ENCODE data around the gene MCF2L. TPM values are rescaled to one million over a fixed set of nuclear protein-coding genes. Genes with fewer than 3 reads are reported as not detected.
"Not testable (repeated sequence)": the region's sequence is repeated elsewhere in the genome, so short reads cannot be mapped to it uniquely, and the experiment has no call there.

MCF2L gene
- polyA plus RNA-seq, 5 donors = 22.2 to 33.9 (median 29.1) TPM

DNA sequence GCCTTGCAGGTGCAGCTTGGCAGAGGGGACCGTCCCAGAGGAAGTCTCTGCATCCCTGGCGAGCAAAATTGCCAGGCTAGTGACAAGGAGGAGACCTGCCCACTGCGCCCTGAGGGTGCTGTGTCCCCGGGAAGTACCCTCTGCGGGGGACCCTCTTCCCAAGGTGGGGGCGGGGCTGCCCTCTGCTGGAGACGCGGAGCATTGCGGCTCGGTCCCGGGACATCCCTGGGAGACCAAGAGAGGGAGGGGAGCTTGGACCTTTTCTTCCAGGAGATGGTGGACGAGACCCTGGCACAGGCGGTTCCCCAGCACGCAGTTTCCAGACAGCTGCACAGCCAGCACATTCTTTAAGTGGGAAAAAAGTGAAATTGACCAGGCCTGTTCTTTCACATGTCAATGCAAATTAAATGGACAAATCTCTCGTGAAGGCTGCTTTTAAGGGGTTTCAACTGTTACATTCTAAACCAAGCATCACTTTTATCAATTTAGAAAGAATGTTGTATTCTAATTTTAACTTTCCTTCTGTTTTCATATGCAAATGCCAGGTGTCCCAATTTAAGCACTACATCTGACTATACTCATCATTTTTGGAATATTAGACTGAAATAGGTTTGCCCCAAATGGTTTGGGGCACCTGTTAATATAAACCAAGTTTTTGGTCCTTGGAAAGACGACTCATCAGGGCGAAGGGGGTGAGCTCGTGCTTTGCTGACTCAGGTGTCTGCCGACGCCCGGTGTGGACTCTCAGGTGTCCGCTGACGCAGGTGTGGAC, 60.7 kb downstream of the MCF2L start:
- DNase-seq = no peak

DNA sequence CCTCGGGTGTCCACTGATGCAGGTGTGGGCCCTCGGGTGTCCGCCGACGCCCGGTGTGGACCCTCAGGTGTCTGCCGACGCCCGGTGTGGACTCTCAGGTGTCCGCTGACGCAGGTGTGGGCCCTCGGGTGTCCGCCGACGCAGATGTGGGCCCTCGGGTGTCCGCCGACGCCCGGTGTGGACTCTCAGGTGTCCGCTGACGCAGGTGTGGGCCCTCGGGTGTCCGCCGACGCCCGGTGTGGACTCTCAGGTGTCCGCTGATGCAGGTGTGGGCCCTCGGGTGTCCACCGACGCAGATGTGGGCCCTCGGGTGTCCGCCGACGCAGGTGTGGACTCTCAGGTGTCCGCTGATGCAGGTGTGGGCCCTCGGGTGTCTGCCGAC, 61.2 kb downstream of the MCF2L start:
- DNase-seq = not testable (repeated sequence)

- DNase-seq = no peak
Observed at GRCh38 chr13:113031465-113031864, 62.5 kb downstream of the MCF2L start.

GRCh38 chr13:113032291-113032690, 63.3 kb downstream of the MCF2L start:
- DNase-seq = no peak

DNA sequence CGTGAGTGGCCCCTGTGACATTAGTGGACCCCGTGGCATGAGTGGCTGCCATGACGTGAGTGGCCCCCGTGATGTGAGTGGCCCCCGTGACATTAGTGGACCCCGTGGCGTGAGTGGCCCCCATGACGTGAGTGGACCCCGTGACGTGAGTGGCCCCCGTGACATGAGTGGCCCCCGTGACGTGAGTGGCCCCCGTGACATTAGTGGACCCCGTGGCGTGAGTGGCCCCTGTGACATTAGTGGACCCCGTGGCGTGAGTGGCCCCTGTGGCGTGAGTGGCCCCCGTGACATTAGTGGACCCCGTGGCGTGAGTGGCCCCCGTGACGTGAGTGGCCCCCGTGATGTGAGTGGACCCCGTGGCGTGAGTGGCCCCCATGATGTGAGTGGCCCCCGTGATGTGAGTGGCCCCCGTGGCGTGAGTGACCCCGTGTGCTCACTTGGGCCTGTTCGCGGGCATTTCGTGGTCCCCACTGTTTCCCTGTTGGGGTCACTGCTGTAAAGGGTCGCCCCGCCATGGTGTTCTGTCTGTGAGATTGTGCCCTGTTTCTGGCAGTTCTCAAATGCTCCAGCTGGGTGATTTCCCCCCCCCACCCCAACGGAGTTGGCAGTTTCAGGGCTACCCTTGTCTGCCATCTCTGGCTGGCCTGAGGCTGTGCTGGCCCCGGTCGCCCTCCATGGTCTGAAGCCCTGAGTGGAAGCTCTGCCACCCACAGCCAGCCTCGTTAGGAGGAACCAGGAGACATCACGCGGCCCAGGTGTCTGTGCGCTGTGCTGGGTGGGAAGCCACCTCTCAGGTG, 64.2 kb downstream of the MCF2L start:
- DNase-seq = no peak

DNA sequence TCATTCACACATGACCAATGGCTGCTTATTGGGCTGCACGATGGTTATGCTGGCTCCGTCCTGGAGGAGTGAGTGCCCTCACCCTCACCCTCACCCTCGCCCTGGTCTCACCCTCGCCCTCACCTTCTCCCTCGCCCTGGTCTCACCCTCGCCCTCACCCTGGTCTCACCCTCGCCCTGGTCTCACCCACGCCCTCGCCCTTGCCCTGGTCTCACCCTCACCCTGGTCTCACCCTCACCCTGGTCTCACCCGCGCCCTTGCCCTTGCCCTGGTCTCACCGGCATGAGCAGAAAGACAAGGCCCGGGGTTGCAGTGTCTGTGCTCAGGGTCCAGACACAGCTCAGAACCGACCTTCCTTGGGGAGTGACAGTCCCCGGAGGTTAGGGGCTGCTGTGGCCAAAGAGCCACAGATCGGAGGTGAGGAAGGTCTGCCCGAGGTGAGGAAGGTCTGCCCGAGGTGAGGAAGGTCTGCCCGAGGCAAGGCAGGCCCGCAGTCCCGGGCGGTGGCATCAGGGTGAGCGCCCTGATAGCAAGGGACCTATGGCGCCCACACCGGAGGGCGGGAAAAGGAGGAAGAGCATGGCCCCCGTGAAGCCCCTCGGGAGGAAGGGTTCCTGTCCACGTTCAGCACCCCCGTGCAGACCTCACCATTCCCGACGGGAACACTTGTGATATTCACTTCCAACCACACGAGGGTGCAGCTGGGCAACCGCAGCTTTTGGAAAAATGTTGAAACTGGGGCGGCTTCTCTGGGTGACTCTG, 65.6 kb downstream of the MCF2L start:
- DNase-seq = peak; percentile 42 to 50

GRCh38 chr13:113035213-113035800, 66.3 kb downstream of the MCF2L start:
- DNase-seq = peak in 1 of 2 donors; percentile 18

DNA sequence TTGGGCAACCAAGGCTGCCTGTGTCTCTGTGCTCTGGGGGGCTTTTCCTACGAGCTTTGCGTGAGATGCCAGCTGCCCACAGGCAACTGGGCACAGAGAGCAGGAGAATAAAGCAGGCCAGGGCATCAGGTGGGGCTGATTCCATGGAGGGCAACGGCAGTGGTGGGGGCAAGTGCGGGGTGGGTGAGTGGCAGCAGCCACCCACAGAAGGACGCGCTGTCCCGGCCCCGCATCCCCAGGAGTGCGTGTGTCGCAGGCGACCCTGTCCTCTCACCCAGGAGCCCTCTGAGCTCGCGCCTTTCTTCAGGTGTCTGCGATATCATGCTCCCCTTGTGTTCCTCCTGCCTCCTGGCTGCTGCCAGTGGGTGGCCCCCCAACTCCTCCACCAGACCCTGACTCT, 67.4 kb downstream of the MCF2L start:
- no peak for DNase-seq

- DNase-seq = no peak
Observed at GRCh38 chr13:113040031-113040430, 71.0 kb downstream of the MCF2L start.

- no peak for DNase-seq
Observed at GRCh38 chr13:113040597-113041292, 71.7 kb downstream of the MCF2L start.

- DNase-seq = no peak
Observed at GRCh38 chr13:113041293-113041690, 72.3 kb downstream of the MCF2L start.

- no peak for DNase-seq
Observed at GRCh38 chr13:113041896-113042295, 72.9 kb downstream of the MCF2L start.

- no peak for DNase-seq
Observed at GRCh38 chr13:113042456-113042855, 73.4 kb downstream of the MCF2L start.

DNA sequence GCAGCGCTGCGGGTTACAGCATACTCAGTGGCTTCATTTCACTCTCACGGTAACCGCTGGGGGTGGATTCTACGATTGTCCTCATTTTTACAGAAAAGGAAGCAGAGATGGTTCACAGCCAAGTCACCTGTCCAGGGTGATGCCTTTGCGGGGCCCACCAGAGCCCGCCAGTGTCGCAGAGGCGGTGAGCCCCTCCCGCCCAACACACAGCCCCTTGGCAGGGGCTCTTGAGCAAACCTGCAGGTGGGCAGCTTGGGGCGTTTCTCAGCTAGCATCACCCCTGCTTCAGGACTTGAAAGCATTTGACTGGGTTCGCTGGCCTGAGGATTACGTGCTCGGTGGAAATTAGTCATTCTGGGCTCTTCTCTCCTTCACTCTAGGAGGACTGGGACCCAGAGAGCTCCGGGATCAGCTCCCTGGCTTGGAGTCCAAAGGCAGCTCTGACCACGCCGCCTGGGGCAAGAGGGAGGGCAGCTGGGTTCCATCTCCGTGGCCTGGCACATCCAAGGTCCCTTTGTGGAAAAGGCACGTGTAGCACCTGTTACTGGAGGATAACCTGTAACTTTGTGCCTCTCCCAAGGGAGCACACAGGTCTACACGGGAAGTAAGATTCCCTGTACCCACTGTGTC, 74.1 kb downstream of the MCF2L start:
- DNase-seq = no peak

DNA sequence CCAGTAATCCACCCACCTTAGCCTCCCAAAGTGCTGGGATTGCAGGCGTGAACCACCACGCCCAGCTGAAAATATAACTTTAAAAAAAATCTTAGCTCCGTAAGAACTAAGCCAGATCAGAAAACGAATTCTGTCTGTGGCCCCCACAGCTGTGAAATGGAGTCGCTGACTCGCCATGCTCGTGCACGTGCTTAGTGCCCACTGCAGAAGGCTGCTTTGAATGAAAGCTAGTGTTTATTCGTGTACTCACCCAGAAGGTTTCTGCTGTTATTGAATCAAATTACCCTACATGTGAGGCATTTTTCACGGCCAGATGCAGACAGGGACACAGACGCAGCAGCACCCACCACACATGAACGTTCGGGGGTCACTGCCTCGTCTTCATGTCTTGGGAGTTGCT, 74.9 kb downstream of the MCF2L start:
- no peak for DNase-seq

DNA sequence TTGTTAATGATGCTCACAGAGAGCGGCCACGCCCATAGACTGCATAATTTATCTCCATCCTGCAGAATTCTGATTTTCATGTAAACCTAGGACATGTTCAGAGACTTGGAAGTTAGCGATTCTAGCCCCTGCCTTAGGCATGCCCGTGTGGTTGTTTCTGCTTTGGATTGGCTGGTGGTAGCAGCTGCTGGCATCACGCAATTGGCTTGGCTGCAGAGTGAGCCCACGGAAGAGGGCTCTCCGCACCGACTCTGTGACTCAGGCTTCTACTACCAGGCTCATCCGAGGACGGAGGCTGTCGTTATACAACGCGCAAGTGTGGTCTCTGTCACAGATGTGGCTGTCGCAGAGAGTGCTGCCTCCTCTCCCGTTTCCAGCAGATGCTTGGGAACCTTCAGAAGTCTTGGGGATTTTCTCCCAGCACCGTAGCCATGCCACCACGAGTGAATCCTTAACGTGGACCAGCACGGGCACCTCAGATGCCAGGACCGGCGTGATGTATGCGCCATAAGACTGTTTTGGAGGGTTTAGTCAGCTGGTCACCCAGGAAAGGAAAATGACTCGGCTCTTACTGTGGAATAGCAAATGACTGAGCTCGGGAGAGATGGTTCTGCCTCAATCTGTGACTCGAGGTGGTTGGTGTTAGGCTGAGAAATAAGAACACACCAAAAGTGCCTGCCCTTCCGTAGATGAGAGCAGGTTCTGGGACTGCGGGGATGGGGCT, 75.5 kb downstream of the MCF2L start:
- no peak for DNase-seq

DNA sequence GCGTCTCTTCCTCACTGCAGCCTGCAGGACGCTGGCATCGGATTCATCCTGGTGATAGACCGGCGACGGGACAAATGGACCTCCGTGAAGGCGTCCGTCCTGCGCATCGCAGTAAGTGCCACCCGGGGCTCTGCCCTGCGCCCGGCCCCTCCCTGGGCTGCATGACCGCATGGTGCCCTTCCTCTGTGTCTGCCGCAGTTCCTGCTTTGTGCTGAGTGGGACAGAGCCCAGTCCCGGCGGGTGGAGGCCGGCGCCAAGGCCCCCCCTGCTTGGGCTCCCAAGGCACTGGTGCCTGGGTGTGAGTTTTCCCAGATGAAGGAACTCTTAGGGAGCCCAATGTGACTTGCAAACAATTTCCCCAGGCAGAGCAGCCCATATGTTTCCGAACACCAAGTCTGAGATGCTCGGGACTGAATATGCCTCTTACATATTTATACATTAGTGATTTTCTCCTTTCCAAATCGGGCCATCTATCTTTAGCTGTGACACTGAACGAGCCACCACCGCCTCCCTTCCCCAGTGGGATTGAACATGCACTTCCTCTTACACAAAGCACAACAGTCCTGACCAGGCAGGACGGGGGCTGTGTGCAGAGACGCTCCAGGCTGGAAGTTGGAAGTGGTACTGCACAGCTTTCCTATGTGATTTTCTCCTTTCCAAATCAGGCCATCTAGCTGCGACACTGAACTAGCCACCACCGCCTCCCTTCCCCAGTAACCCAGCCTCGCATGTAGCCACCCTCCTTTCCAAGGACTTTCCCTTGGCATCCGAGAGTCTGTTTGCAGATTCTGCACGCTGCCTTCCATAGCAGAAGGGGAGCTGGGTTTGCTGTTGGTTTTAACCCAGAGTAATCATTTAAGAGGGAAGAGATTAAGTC, 76.5 kb downstream of the MCF2L start:
- no peak for DNase-seq

GRCh38 chr13:113046128-113046882, 77.3 kb downstream of the MCF2L start:
- no peak for DNase-seq

DNA sequence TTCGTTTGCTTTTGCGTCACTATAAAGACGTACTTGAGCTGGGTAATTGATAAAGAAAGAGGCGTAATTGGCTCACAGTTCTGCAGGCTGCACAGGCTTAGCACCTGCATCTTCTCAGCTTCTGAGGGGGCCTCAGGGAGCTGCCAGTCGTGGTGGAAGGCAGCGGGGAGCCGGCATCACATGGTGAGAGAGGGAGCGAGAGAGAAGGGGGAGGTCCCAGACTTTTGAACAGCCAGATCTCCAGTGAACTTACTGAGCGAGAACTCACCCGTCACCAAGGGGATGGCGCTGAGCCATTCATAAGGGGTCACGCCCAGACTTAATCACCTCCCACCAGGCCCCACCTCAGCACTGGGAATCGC, 77.8 kb downstream of the MCF2L start:
- no peak for DNase-seq
